ENCODE measurements around the gene UBXN4.

GRCh38 chr2:135832891-135833290 is 91.2 kb downstream of the UBXN4 start:
- TF ChIP-seq POLR2A (IDR thresholded peaks at IDR 0.05; ENCODE audit: low read length) = no peak
- TF ChIP-seq GATA1 (IDR thresholded peaks at IDR 0.05; ENCODE audit: low read depth, low read length) = no peak

Measured in erythroblast (primary cell).